PFSK-1 (cell line): Measurements from ENCODE around the gene STRIP2.

ENCODE experiments used
- FOXP2 ChIP-seq: optimal IDR thresholded peaks from 2 replicates; pipeline ENCODE3; 2011; ENCODE audit warnings: borderline replicate concordance, control low read depth, inconsistent platforms; ENCODE audit not compliant: insufficient read depth; ENCODE audit errors: extremely low read length, extremely low read depth
- POLR2AphosphoS5 ChIP-seq: IDR thresholded peaks from 2 replicates; pipeline ENCODE4 v1.6.1; 2012; ENCODE audit warnings: low read depth, mild to moderate bottlenecking, control low read depth, low read length, moderate library complexity
- REST ChIP-seq, 2 experiments: IDR thresholded peaks; 2 replicates each; pipeline versions ENCODE4 v1.6.1 to v1.8.0; 2011 to 2012; ENCODE audit warnings: low read depth in 2 of 2, low read length in 2 of 2, control low read depth in 1 of 2, inconsistent platforms in 1 of 2, mild to moderate bottlenecking in 1 of 2, moderate library complexity in 1 of 2; ENCODE audit not compliant: insufficient read depth in 1 of 2
- SIN3A ChIP-seq: IDR thresholded peaks from 2 replicates; pipeline ENCODE4 v1.6.1; 2012; ENCODE audit warnings: mild to moderate bottlenecking, low read length, moderate library complexity, borderline replicate concordance; ENCODE audit not compliant: insufficient read depth
- TAF1 ChIP-seq: IDR thresholded peaks from 2 replicates; pipeline ENCODE4 v1.6.1; 2012; ENCODE audit warnings: low read length, control low read depth, borderline replicate concordance; ENCODE audit not compliant: insufficient read depth

The STRIP2 gene

GRCh38 chr7:129512192-129512591 lies 78.0 kb downstream of the STRIP2 start:
- TF ChIP-seq REST (IDR thresholded peaks at IDR 0.05; ENCODE audit: insufficient read depth in 1 of 2, low read depth in 2 of 2, low read length in 2 of 2) (no peak), TAF1 (no peak), POLR2AphosphoS5 (no peak), FOXP2 (no peak), SIN3A (no peak)

GRCh38 chr7:129513546-129513945 lies 79.3 kb downstream of the STRIP2 start:
- TF ChIP-seq TAF1 = no peak
- TF ChIP-seq POLR2AphosphoS5 = no peak
- no peak for TF ChIP-seq SIN3A
- TF ChIP-seq REST (IDR thresholded peaks at IDR 0.05; ENCODE audit: insufficient read depth in 1 of 2, low read depth in 2 of 2, low read length in 2 of 2) = no peak

GRCh38 chr7:129514683-129515082 lies 80.5 kb downstream of the STRIP2 start:
- TF ChIP-seq TAF1 (no peak), FOXP2 (no peak), REST (IDR thresholded peaks at IDR 0.05; ENCODE audit: insufficient read depth in 1 of 2, low read depth in 2 of 2, low read length in 2 of 2) (no peak), POLR2AphosphoS5 (no peak), SIN3A (no peak)

- TF ChIP-seq TAF1 (no peak), POLR2AphosphoS5 (no peak), SIN3A (no peak), REST (IDR thresholded peaks at IDR 0.05; ENCODE audit: insufficient read depth in 1 of 2, low read depth in 2 of 2, low read length in 2 of 2) (no peak), FOXP2 (no peak)
These were observed 81.1 kb downstream of the STRIP2 start for GRCh38 chr7:129515381-129515780.

GRCh38 chr7:129517931-129518330 lies 83.7 kb downstream of the STRIP2 start:
- TF ChIP-seq REST (IDR thresholded peaks at IDR 0.05; ENCODE audit: insufficient read depth in 1 of 2, low read depth in 2 of 2, low read length in 2 of 2) (no peak), FOXP2 (no peak), TAF1 (no peak), POLR2AphosphoS5 (no peak), SIN3A (no peak)
